ENCODE measurements around the gene CTSG.
"Not testable (repeated sequence)": the region's sequence is repeated elsewhere in the genome, so short reads cannot be mapped to it uniquely, and the experiment has no call there.

Gene CTSG, protein sequence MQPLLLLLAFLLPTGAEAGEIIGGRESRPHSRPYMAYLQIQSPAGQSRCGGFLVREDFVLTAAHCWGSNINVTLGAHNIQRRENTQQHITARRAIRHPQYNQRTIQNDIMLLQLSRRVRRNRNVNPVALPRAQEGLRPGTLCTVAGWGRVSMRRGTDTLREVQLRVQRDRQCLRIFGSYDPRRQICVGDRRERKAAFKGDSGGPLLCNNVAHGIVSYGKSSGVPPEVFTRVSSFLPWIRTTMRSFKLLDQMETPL

GRCh38 chr14:24576182-24576581, at the start of gene CTSG:
Gene CTSG (minus strand): TSS chr14:24576250. CDS start chr14:24576223, 27 bp downstream.
- no peak for DNase-seq

- no peak for DNase-seq
These were observed 37.7 kb upstream of the CTSG start for GRCh38 chr14:24613747-24614146.

DNA sequence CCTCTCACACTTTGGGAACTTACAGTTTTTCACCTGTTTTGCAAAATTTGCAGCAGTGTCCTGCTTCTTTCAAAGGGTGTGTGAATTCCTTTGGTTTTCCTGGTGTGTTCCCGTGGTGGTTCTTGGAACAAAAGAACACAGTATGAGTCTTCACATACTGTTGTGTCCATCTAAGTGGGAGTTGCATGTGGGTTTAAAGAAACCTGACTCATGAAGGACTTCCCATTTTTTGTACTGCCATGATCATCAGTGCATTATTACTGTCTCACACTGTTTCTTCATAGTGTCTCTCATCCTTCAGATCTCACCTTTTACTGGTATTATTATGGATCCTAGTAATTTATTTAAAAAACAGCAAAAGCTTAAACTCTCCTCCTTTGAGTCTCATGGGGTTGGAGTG, 37.2 kb upstream of the CTSG start:
- no peak for DNase-seq

GRCh38 chr14:24612196-24612595, 36.1 kb upstream of the CTSG start:
- peak; percentile 55 for DNase-seq

DNA sequence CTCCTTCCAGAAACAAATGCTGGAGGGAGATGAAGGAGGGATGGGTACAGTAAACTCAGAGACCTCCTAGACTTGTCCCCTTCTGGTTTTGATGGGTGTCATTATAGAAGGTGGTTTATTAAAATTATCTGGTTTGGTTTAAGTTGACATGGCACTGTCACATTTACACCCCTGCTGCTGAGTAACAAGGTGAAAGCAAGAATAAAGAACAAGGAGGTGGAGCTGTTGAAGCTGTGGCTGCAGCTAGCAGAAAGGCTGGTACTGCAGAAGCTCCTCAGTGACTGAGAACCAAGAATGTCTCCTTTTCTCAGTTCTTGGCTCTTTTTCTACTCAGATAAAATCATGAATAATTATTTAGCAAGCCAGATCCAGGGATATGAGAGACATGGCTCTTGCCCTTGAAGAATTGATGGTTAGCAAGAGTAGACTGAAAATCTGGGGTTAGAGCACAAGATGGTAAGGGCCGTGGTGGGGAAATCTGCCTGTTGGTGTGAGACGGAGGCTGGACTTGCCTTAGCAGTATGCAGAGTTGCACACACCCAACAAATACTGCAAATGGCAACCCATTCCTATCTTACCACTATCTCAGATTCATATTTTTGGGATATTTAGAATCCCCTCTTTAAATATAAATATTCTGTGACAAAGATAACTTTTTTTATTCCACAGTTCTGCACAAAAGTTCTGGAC, 33.8 kb upstream of the CTSG start, which contains the start of gene GZMH:
TSS of gene GZMH (minus strand) at position 31 of the 690 bp plus-strand sequence. CDS start 72 bp downstream, outside the sequence.
- no peak for DNase-seq

DNA sequence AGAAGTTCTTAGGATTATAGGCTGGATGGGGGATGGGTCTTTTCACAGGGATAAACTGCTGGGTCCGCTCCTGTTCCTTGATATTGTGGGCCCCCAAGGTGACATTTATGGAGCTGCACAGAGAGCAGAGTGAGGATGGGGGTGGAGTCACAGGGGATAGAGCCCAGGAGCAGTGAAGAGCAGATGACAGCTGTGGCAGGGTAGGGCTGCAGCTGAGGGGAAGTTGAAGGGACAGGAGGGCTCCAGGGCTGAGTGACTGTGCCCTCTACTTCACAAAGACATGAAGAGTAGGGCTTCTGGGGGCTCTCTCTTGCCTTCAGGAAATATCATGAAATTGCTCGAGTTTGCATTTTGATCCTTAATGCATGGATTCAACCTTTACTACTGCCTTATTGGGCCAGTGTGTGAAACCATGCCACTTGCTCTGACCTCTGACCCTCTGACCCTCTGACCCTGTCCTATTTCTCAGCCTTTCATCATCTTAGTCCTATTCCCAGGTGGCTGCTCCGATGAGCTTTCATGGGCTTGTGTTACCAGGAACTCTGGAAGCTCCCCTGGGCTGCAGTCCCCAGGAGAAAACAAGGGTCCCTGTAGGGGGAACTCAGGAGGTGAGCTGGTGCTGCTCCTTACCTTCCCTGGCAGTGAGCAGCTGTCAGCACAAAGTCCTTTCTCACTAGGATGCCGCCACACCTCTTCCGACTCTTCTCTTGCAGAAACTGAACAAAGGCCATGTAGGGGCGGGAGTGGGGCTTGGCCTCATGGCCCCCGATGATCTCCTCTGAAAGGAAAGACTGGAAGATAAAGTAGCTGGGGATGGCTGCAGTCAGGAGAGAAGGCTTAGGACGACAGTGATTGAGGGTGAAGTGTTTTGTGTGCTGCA, 31.8 kb upstream of the CTSG start:
- DNase-seq: no peak

DNA sequence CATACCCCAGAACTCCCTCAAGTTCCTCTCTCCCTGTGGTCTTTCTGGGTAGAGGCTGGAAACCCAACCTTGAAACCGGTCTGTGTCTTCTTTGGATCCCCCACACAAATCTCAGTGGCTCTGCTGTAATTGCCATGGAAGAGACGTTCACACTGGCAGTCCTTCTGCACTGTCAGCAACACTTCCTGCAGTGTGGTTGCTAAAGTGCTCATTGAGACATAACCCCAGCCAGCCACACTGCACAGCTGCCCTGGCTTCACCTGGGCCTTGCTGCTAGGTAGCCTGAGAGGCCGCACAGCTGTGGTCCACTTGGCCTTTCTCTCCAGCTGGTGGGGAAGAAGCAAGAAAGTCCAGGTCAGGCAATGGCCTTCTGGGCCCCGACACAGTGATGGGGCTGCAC, 31.0 kb upstream of the CTSG start:
- DNase-seq: no peak

- DNase-seq: no peak
These were observed 30.2 kb upstream of the CTSG start for GRCh38 chr14:24606297-24606696.

DNA sequence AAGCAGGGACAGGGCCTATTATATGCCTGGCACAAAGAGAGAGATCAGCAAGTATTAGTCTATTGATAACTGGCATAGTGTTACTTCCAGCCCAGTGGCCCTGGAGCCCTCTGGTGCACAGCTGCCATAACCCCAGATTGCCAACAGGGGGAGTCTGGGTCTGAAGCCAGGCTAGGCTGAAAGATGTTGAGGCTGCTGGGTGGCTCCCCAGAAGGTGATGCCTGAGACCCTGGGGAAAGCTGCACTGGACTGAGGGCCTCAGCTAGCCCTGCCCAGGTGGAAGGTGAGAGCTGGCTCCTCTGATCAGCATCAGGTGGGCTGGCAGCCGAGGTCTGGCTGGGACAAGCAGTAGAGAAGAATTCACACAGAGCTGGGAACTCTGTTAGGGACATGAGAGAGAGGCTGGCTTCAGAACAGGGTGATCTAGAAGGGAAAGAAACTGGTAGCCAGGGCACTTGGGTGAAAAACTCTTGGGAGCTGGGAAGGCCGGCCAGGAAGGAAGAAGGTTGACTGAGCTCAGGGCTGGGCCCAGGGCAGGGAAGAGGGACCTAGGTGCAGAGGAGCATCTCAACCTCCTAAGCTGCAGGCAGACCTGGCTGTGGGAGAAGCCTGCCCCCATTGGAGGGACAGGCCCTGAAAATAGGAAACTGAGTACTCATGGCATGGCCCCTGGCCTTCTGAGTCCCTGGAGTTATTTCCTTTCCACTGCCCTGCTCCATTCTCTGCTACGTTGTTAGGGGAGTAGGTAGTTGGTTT, 29.6 kb upstream of the CTSG start:
- DNase-seq: no peak

DNA sequence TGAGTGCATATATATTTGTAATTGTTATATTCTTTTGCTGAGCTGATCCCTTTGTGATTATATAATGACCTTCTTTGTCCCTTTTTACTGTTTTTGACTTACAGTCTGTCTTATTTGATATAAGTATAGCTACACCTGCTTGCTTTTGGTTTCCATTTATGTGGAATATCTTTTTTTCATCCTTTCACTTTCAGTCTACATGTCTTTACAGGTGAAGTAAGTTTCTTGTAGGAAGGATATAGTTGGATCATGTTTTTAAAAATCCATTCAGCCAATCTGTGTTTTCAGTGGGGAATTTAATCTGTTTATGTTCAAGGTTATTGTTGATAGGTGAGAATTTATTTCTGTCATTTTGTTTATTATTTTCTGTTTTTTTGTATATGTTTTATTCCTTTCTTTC, 21.4 kb upstream of the CTSG start:
- no peak for DNase-seq

- no peak for DNase-seq
These were observed 19.2 kb upstream of the CTSG start for GRCh38 chr14:24595073-24595808.

GRCh38 chr14:24591004-24591403, 15.0 kb upstream of the CTSG start:
- DNase-seq: not testable (repeated sequence)

DNA sequence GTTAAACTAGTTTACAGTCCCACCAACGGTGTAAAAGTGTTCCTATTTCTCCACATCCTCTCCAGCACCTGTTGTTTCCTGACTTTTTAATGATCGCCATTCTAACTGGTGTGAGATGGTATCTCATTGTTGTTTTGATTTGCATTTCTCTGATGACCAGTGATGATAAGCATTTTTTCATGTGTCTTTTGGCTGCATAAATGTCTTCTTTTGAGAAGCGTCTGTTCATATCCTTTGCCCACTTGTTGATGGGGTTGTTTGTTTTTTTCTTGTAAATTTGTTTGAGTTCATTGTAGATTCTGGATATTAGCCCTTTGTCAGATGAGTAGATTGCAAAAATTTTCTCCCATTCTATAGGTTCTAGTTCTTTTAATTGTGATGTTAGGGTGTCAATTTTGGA, 8.4 kb upstream of the CTSG start:
- DNase-seq: not testable (repeated sequence)

- DNase-seq: no peak
These were observed 2.5 kb upstream of the CTSG start for GRCh38 chr14:24578558-24578957.

GRCh38 chr14:24576771-24577170, 721 bp upstream of the CTSG start:
- DNase-seq: no peak

- no peak for DNase-seq
These were observed 1.8 kb downstream of the CTSG start for GRCh38 chr14:24574206-24574774.

DNA sequence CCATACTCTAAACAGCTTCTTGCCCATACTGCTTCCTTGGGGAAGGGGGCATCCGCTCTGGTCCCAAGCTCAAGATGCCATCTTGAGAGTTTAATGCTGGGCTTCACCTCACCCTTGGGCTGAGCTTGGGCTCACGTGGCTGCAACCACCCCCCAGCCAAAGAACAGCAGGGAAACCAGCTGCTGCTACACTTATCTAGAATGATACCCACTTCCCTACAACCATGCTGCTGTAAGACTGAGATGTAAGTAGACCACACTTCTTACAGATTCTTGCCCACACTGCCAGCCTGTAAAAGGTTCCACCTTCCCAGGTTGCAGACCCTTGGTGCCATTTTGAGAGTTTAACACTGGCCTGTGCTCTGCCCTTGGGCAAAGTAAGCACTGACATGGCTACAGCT, 9.7 kb downstream of the CTSG start:
- DNase-seq: no peak

GRCh38 chr14:24565766-24566165, 10.3 kb downstream of the CTSG start:
- DNase-seq: no peak

GRCh38 chr14:24563505-24563904, 12.5 kb downstream of the CTSG start:
- no peak for DNase-seq

GRCh38 chr14:24556756-24557155, 19.3 kb downstream of the CTSG start:
- no peak for DNase-seq

GRCh38 chr14:24549064-24549463, 27.0 kb downstream of the CTSG start:
- DNase-seq: not testable (repeated sequence)
